Measurements from ENCODE around the gene PPFIA1. TPM values are rescaled to one million over a fixed set of nuclear protein-coding genes. Genes with fewer than 3 reads are reported as not detected.
"Not testable (repeated sequence)": the region's sequence is repeated elsewhere in the genome, so short reads cannot be mapped to it uniquely, and the experiment has no call there.

The PPFIA1 gene
- total RNA-seq, 2 donors from 2014 or later, result 47.8 to 82.9 TPM

GRCh38 chr11:70383664-70384565 lies 113.4 kb downstream of the PPFIA1 start:
- no peak for DNase-seq (ENCODE audit: low spot score)

DNA sequence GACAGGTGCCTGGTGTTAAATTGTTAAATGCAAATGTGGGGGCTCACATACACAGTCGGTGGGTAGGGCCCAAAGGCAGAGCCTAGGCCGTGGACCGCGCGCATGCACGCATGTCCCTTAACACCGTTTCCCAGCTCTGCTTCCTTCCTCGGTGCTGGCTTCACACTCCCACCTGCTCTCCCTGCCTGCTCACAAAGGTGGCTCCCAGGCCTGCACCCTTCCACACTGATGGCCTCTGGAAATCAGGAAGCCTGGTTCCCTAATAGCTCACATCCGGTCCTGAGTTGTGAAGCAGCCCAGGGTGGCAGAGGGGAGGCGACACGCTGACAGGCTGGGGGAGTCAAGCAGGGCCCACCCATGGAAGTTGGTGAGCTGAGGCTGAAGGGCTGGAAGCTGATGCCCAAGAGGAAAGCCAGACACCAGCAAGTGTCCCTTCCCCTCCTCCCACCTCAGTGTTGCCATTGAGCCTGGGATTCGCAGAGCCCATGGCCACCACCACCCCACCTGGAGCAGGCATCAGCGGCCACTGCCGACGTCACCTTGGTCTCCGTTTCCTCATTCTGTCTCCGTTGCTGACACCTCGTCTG lies 114.2 kb downstream of the PPFIA1 start:
- TF ChIP-seq, protein P1, sequence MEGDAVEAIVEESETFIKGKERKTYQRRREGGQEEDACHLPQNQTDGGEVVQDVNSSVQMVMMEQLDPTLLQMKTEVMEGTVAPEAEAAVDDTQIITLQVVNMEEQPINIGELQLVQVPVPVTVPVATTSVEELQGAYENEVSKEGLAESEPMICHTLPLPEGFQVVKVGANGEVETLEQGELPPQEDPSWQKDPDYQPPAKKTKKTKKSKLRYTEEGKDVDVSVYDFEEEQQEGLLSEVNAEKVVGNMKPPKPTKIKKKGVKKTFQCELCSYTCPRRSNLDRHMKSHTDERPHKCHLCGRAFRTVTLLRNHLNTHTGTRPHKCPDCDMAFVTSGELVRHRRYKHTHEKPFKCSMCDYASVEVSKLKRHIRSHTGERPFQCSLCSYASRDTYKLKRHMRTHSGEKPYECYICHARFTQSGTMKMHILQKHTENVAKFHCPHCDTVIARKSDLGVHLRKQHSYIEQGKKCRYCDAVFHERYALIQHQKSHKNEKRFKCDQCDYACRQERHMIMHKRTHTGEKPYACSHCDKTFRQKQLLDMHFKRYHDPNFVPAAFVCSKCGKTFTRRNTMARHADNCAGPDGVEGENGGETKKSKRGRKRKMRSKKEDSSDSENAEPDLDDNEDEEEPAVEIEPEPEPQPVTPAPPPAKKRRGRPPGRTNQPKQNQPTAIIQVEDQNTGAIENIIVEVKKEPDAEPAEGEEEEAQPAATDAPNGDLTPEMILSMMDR (IDR thresholded peaks at IDR 0.05), result no peak
- H3K4me1 ChIP-seq (ENCODE audit: control insufficient read depth in 1 of 2, low read depth in 2 of 2), result peaks cover 0 to 7% of the 10 kb centered on the region in 2 donors
- no peaks in the 10 kb centered on the region for H3K27me3 ChIP-seq (replicated peaks; ENCODE audit: insufficient read depth)
- H3K4me3 ChIP-seq, result no peak overlapping the region
- no peaks in the 10 kb centered on the region for H3K36me3 ChIP-seq
- DNase-seq (ENCODE audit: low spot score), result no peak
- no peak overlapping the region for H3K27ac ChIP-seq
- no peak for ATAC-seq (ENCODE audit: insufficient number of reproducible peaks, low FRiP score, low read depth)
- no peaks in the 10 kb centered on the region for H3K9me3 ChIP-seq

More at GRCh38 chr11:70383664-70384565, 113.4 kb downstream of the PPFIA1 start:
- Histone ChIP-seq H3K4me1 (ENCODE audit: control insufficient read depth in 1 of 2, low read depth in 2 of 2) (peaks cover 0 to 7% of the 10 kb centered on the region in 2 donors), H3K27ac (no peak overlapping the region), H3K4me3 (no peak overlapping the region), H3K9me3 (no peaks in the 10 kb centered on the region), H3K36me3 (peaks cover 3% of the 10 kb centered on the region), H3K27me3 (replicated peaks; ENCODE audit: insufficient read depth) (no peaks in the 10 kb centered on the region)
- TF ChIP-seq, protein P1 (IDR thresholded peaks at IDR 0.05), result no peak
- no peak for ATAC-seq (ENCODE audit: insufficient number of reproducible peaks, low FRiP score, low read depth)

DNA sequence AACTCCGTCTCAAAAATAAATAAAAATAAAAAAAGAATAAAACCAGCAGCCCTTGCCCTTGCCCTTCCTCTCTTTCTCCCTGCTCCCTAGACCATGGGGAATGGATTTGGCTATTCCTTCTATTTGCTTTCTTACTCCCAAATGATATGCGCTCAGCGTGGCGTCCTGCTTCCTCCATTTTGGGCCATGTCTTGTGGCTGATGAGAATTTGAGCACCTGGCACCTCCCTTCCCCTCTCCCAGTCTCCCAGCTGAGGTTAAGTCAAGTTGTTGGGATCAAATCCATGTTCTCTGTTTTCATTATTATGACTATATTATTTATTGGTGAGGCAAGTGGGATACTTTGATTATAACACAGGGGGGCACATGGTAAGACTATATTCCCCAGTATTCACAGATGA lies 117.1 kb downstream of the PPFIA1 start:
- no peak for DNase-seq (ENCODE audit: low spot score)
- TF ChIP-seq, protein P1 (IDR thresholded peaks at IDR 0.05), result no peak
- H3K36me3 ChIP-seq, result no peaks in the 10 kb centered on the region
- no peak for ATAC-seq (ENCODE audit: insufficient number of reproducible peaks, low FRiP score, low read depth)
- no peak overlapping the region for H3K4me3 ChIP-seq
- no peaks in the 10 kb centered on the region for H3K9me3 ChIP-seq
- H3K4me1 ChIP-seq (ENCODE audit: control insufficient read depth in 1 of 2, low read depth in 2 of 2), result peaks cover 0 to 3% of the 10 kb centered on the region in 2 donors
- H3K27ac ChIP-seq, result no peak overlapping the region
- H3K27me3 ChIP-seq (replicated peaks; ENCODE audit: insufficient read depth), result no peaks in the 10 kb centered on the region

- DNase-seq (ENCODE audit: low spot score), result no peak
- H3K27ac ChIP-seq, result no peak overlapping the region
- ATAC-seq (ENCODE audit: insufficient number of reproducible peaks, low FRiP score, low read depth), result no peak
- no peaks in the 10 kb centered on the region for H3K9me3 ChIP-seq
- TF ChIP-seq, protein P1 (IDR thresholded peaks at IDR 0.05), result no peak
- H3K4me1 ChIP-seq (ENCODE audit: control insufficient read depth in 1 of 2, low read depth in 2 of 2), result no peaks in the 10 kb centered on the region
- H3K4me3 ChIP-seq, result no peak overlapping the region
- H3K27me3 ChIP-seq (replicated peaks; ENCODE audit: insufficient read depth), result no peaks in the 10 kb centered on the region
- no peaks in the 10 kb centered on the region for H3K36me3 ChIP-seq
These were observed 118.7 kb downstream of the PPFIA1 start for GRCh38 chr11:70389201-70389600.

GRCh38 chr11:70390882-70391281 lies 120.4 kb downstream of the PPFIA1 start:
- H3K4me1 ChIP-seq (ENCODE audit: control insufficient read depth in 1 of 2, low read depth in 2 of 2); H3K4me3 ChIP-seq; H3K9me3 ChIP-seq; DNase-seq (ENCODE audit: low spot score); H3K27ac ChIP-seq; ATAC-seq (ENCODE audit: insufficient number of reproducible peaks, low FRiP score, low read depth); H3K36me3 ChIP-seq; H3K27me3 ChIP-seq (replicated peaks; ENCODE audit: insufficient read depth): not testable (repeated sequence)

Data from thoracic aorta (tissue), 2 donors.